Activated CD8-positive, alpha-beta memory T cell treated with anti-CD3 and anti-CD28 coated beads, Interleukin-2, amount 50 U/mL, for 4 hours (primary cell): ENCODE results near the gene ADD1.
A peak's percentile ranks its signal among the peaks of the same experiment; 100 is the strongest.

Experiments
- DNase-seq: peaks from one replicate; pipeline ENCODE4 v3.0.0-alpha.2; 2020

The ADD1 gene

GRCh38 chr4:2806390-2807355, 37.0 kb upstream of the ADD1 start:
- DNase-seq, result no peak

- no peak for DNase-seq
These were observed 36.1 kb upstream of the ADD1 start for GRCh38 chr4:2807571-2807970.

GRCh38 chr4:2808001-2808400, 35.6 kb upstream of the ADD1 start:
- no peak for DNase-seq

GRCh38 chr4:2809610-2810180, 33.9 kb upstream of the ADD1 start:
- DNase-seq, result no peak

GRCh38 chr4:2810388-2810787, 33.3 kb upstream of the ADD1 start:
- DNase-seq, result no peak

GRCh38 chr4:2811830-2812611, 31.6 kb upstream of the ADD1 start:
- DNase-seq, result peak; percentile 49

- DNase-seq, result no peak
These were observed 30.9 kb upstream of the ADD1 start for GRCh38 chr4:2812612-2813354.

- DNase-seq, result no peak
These were observed 29.9 kb upstream of the ADD1 start for GRCh38 chr4:2813446-2814405.

GRCh38 chr4:2814627-2815270, 28.9 kb upstream of the ADD1 start:
- DNase-seq, result no peak

GRCh38 chr4:2816401-2816954, 27.2 kb upstream of the ADD1 start:
- no peak for DNase-seq

GRCh38 chr4:2817137-2817536, 26.5 kb upstream of the ADD1 start:
- DNase-seq, result no peak

- DNase-seq, result peak; percentile 51
These were observed 25.8 kb upstream of the ADD1 start for GRCh38 chr4:2817701-2818350.

GRCh38 chr4:2818351-2818939, 25.2 kb upstream of the ADD1 start:
- no peak for DNase-seq

- DNase-seq, result no peak
These were observed 24.1 kb upstream of the ADD1 start for GRCh38 chr4:2819244-2820215.

- DNase-seq, result no peak
These were observed 23.2 kb upstream of the ADD1 start for GRCh38 chr4:2820216-2820982.

- no peak for DNase-seq
These were observed 21.0 kb upstream of the ADD1 start for GRCh38 chr4:2822461-2823300.

- no peak for DNase-seq
These were observed 20.4 kb upstream of the ADD1 start for GRCh38 chr4:2823301-2823670.
